ENCODE results near the gene CACNB1. TPM values are rescaled to one million over a fixed set of nuclear protein-coding genes. Genes with fewer than 3 reads are reported as not detected.

The CACNB1 gene
- polyA plus RNA-seq, 1 donor from 2014 or later = 18.9 TPM

GRCh38 chr17:39218906-39219305 is 21.4 kb upstream of the CACNB1 start:
- Histone ChIP-seq H2AFZ (ENCODE audit: low read depth, low read length) (no peak overlapping the region), H3K27ac (ENCODE audit: low read length) (no peak overlapping the region), H3K4me2 (ENCODE audit: low read length) (no peak overlapping the region), H3K9ac (ENCODE audit: low read length) (no peak overlapping the region), H3K36me3 (ENCODE audit: insufficient read depth, low read length) (no peaks in the 10 kb centered on the region), H4K20me1 (ENCODE audit: insufficient read depth) (no peaks in the 10 kb centered on the region), H3K9me2 (ENCODE audit: insufficient read depth, low read length) (no peaks in the 10 kb centered on the region), H3K27me3 (ENCODE audit: insufficient read depth, low read depth, low read length) (peaks cover 14% of the 10 kb centered on the region), H3F3A (ENCODE audit: insufficient read depth, low read length, poor library complexity, severe bottlenecking) (no peaks in the 10 kb centered on the region), H3K79me2 (replicated peaks; ENCODE audit: insufficient read depth, low read length) (no peaks in the 10 kb centered on the region), H3K9me3 (ENCODE audit: low read length) (no peaks in the 10 kb centered on the region), H3K4me3 (ENCODE audit: low read length) (no peak overlapping the region)
- no peak for TF ChIP-seq EZH2 (IDR thresholded peaks at IDR 0.05; ENCODE audit: borderline replicate concordance, insufficient read depth, low read length, poor library complexity, severe bottlenecking)
- no peak for TF ChIP-seq POLR2AphosphoS5 (IDR thresholded peaks at IDR 0.05)
- TF ChIP-seq CTCF (IDR thresholded peaks at IDR 0.05; ENCODE audit: poor library complexity, severe bottlenecking) = no peak
- no peak for TF ChIP-seq SMC3 (conservative IDR thresholded peaks at IDR 0.05; ENCODE audit: poor library complexity)
- TF ChIP-seq MXI1 (conservative IDR thresholded peaks at IDR 0.05; ENCODE audit: poor library complexity, severe bottlenecking) = no peak
- TF ChIP-seq TAF1 (IDR thresholded peaks at IDR 0.05; ENCODE audit: low read depth) = no peak
- TF ChIP-seq RAD21 (conservative IDR thresholded peaks at IDR 0.05) = no peak
- no peak for TF ChIP-seq REST (IDR thresholded peaks at IDR 0.05; ENCODE audit: borderline replicate concordance)
- TF ChIP-seq EP300 (conservative IDR thresholded peaks at IDR 0.05; ENCODE audit: poor library complexity, severe bottlenecking) = no peak

GRCh38 chr17:39217734-39218369 is 20.4 kb upstream of the CACNB1 start:
- TF ChIP-seq REST (IDR thresholded peaks at IDR 0.05; ENCODE audit: borderline replicate concordance) (no peak), CTCF (IDR thresholded peaks at IDR 0.05; ENCODE audit: poor library complexity, severe bottlenecking) (no peak), SMC3 (conservative IDR thresholded peaks at IDR 0.05; ENCODE audit: poor library complexity) (no peak), RAD21 (conservative IDR thresholded peaks at IDR 0.05) (no peak), EP300 (conservative IDR thresholded peaks at IDR 0.05; ENCODE audit: poor library complexity, severe bottlenecking) (no peak), POLR2AphosphoS5 (IDR thresholded peaks at IDR 0.05) (no peak)
- no peaks in the 10 kb centered on the region for H3K9me2 ChIP-seq (ENCODE audit: insufficient read depth, low read length)
- no peak overlapping the region for H3K27ac ChIP-seq (ENCODE audit: low read length)
- H3K27me3 ChIP-seq (ENCODE audit: insufficient read depth, low read depth, low read length) = peaks cover 3% of the 10 kb centered on the region
- no peaks in the 10 kb centered on the region for H3K79me2 ChIP-seq (replicated peaks; ENCODE audit: insufficient read depth, low read length)
- no peaks in the 10 kb centered on the region for H3K36me3 ChIP-seq (ENCODE audit: insufficient read depth, low read length)
- H3K4me3 ChIP-seq (ENCODE audit: low read length) = no peak overlapping the region
- H4K20me1 ChIP-seq (ENCODE audit: insufficient read depth) = no peaks in the 10 kb centered on the region
- no peak overlapping the region for H3K9ac ChIP-seq (ENCODE audit: low read length)
- no peak overlapping the region for H2AFZ ChIP-seq (ENCODE audit: low read depth, low read length)
- H3F3A ChIP-seq (ENCODE audit: insufficient read depth, low read length, poor library complexity, severe bottlenecking) = no peaks in the 10 kb centered on the region
- H3K9me3 ChIP-seq (ENCODE audit: low read length) = no peaks in the 10 kb centered on the region
- H3K4me2 ChIP-seq (ENCODE audit: low read length) = no peak overlapping the region
